ENCODE measurements around the gene PLEKHG3. TPM values are rescaled to one million over a fixed set of nuclear protein-coding genes. Genes with fewer than 3 reads are reported as not detected.

PLEKHG3 gene
- total RNA-seq, 4 donors from 2014 or later = 33.3 to 73.9 (median 63.1) TPM

GRCh38 chr14:64696355-64696857, 7.8 kb upstream of the PLEKHG3 start:
- Histone ChIP-seq H3K9me3 (no peaks in the 10 kb centered on the region), H3K27ac (peak overlapping the region in 2 of 4 donors; percentile 47 to 63), H3K4me3 (no peak overlapping the region), H3K27me3 (no peaks in the 10 kb centered on the region), H3K4me1 (peaks cover 0 to 50% (median 19%) of the 10 kb centered on the region in 4 donors), H3K36me3 (no peaks in the 10 kb centered on the region)
- WGBS, 2 donors = 61 to 65% methylated on average over 4 of the region's 4 CpGs
- TF ChIP-seq POLR2A (IDR thresholded peaks at IDR 0.05) (no peak), EP300 (IDR thresholded peaks at IDR 0.05) (peak in 1 of 2 donors; percentile 61), CTCF (IDR thresholded peaks at IDR 0.05) (no peak)
- no peak for DNase-seq (ENCODE audit: low spot score in 2 of 2)

GRCh38 chr14:64698903-64699302, 5.3 kb upstream of the PLEKHG3 start:
- Histone ChIP-seq H3K36me3 (no peaks in the 10 kb centered on the region), H3K4me3 (no peak overlapping the region), H3K9me3 (no peaks in the 10 kb centered on the region), H3K27ac (peak overlapping the region in 2 of 4 donors; percentile 11 to 44), H3K4me1 (peaks cover 0 to 65% (median 17%) of the 10 kb centered on the region in 4 donors), H3K27me3 (no peaks in the 10 kb centered on the region)
- 50 to 58% methylated on average over 7 of the region's 7 CpGs for WGBS, 2 donors
- TF ChIP-seq EP300 (IDR thresholded peaks at IDR 0.05) = peak in 1 of 2 donors; percentile 39
- TF ChIP-seq CTCF (IDR thresholded peaks at IDR 0.05) = no peak
- DNase-seq (ENCODE audit: low spot score in 2 of 2) = no peak

GRCh38 chr14:64700290-64700689, 3.9 kb upstream of the PLEKHG3 start:
- WGBS, 2 donors = 48 to 57% methylated on average over 2 of the region's 2 CpGs
- no peak for DNase-seq (ENCODE audit: low spot score in 2 of 2)

GRCh38 chr14:64700894-64701293, 3.3 kb upstream of the PLEKHG3 start:
- WGBS, 2 donors = 94 to 95% methylated on average over 4 of the region's 4 CpGs
- H3K4me1 ChIP-seq = peaks cover 0 to 59% (median 16%) of the 10 kb centered on the region in 4 donors
- H3K27ac ChIP-seq = no peak overlapping the region

More at GRCh38 chr14:64700290-64700689, 3.9 kb upstream of the PLEKHG3 start:
- Histone ChIP-seq H3K4me3 (no peak overlapping the region), H3K9me3 (no peaks in the 10 kb centered on the region), H3K36me3 (no peaks in the 10 kb centered on the region), H3K27ac (no peak overlapping the region), H3K27me3 (no peaks in the 10 kb centered on the region), H3K4me1 (peaks cover 0 to 56% (median 16%) of the 10 kb centered on the region in 4 donors)
- TF ChIP-seq POLR2A (IDR thresholded peaks at IDR 0.05) (no peak), EP300 (IDR thresholded peaks at IDR 0.05) (no peak), CTCF (IDR thresholded peaks at IDR 0.05) (no peak)

More at GRCh38 chr14:64700894-64701293, 3.3 kb upstream of the PLEKHG3 start:
- no peaks in the 10 kb centered on the region for H3K27me3 ChIP-seq
- no peak overlapping the region for H3K4me3 ChIP-seq
- TF ChIP-seq CTCF (IDR thresholded peaks at IDR 0.05) (no peak), EP300 (IDR thresholded peaks at IDR 0.05) (no peak), POLR2A (IDR thresholded peaks at IDR 0.05) (no peak)
- DNase-seq (ENCODE audit: low spot score in 2 of 2) = no peak
- H3K9me3 ChIP-seq = no peaks in the 10 kb centered on the region
- H3K36me3 ChIP-seq = no peaks in the 10 kb centered on the region
